KOPT-K1 (cell line): ENCODE data around the gene NT5C2.
"Not testable (repeated sequence)": the region's sequence is repeated elsewhere in the genome, so short reads cannot be mapped to it uniquely, and the experiment has no call there.

Experiments
- H3K27ac ChIP-seq: fragments of 200-600 bp; sonication (generic); 2 replicates; pipeline ENCODE4 v1.5.1; 2016; ENCODE audit warnings: antibody characterized with exemption, mild to moderate bottlenecking, low read depth, low read length; ENCODE audit not compliant: poor library complexity, severe bottlenecking
- H3K36me3 ChIP-seq: fragments of 200-600 bp; sonication (generic); 2 replicates; pipeline ENCODE4 v1.5.1; 2017; ENCODE audit warnings: antibody characterized with exemption, mild to moderate bottlenecking, low read length, moderate library complexity; ENCODE audit not compliant: insufficient read depth
- H3K9me3 ChIP-seq: fragments of 200-600 bp; sonication (generic); 2 replicates; pipeline ENCODE4 v1.5.1; 2017; ENCODE audit warnings: antibody characterized with exemption, low read length, mild to moderate bottlenecking; ENCODE audit not compliant: insufficient read depth, poor library complexity, severe bottlenecking

NT5C2 gene

GRCh38 chr10:103155471-103156085, 37.5 kb downstream of the NT5C2 start:
- Histone ChIP-seq H3K36me3 (peaks cover 68% of the 10 kb centered on the region), H3K9me3 (no peaks in the 10 kb centered on the region), H3K27ac (no peak overlapping the region)

GRCh38 chr10:103154521-103155299, 38.4 kb downstream of the NT5C2 start:
- no peak overlapping the region for H3K27ac ChIP-seq

DNA sequence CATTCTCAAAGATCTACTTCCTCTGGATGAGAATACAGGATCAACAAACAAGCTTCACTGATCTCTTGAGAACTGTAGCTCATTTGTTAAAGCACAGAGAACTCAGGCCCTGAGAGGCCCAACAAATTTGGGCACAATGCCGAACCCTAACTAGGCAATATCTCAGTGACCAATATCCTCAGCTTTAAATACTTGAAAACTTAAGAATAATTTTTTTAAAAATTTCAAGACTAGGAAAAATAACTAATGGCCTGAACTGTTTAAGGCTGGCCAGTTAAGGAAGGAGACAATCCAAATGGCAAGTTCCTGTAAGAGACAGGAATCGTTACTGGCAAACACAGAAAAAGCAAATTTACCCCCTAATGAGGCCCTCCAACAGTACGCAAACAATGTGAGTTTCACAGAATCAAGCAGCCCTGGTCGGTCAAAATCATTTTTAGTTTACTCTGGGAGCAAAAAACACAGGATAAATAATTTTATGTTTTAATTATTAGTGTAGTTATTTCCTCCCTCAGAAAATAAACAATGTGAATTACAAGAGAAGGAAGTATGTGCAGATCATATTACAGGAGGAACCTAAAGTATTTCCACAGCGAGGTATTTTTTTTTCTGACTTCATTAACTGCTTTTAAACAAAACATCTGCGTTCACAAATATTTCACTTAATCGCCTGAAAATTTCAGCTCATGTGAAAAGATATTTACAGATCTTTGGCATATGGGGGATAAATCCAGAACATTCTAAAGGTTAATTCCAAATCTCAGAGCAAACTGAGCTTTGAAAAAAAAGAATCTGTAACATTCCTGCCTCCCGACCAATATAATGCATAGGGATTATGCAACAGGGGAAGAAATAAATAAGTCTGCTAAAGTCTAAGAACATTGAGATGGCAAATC, 39.5 kb downstream of the NT5C2 start:
- Histone ChIP-seq H3K36me3 (peaks cover 61% of the 10 kb centered on the region), H3K9me3 (no peaks in the 10 kb centered on the region), H3K27ac (no peak overlapping the region)

More at GRCh38 chr10:103154521-103155299, 38.4 kb downstream of the NT5C2 start:
- H3K9me3 ChIP-seq = no peaks in the 10 kb centered on the region
- H3K36me3 ChIP-seq = peaks cover 69% of the 10 kb centered on the region

GRCh38 chr10:103149991-103150622, 43.0 kb downstream of the NT5C2 start:
- Histone ChIP-seq H3K27ac (no peak overlapping the region), H3K9me3 (no peaks in the 10 kb centered on the region), H3K36me3 (peaks cover 51% of the 10 kb centered on the region)

GRCh38 chr10:103147645-103148044, 45.4 kb downstream of the NT5C2 start:
- Histone ChIP-seq H3K9me3 (no peaks in the 10 kb centered on the region), H3K36me3 (peaks cover 33% of the 10 kb centered on the region), H3K27ac (no peak overlapping the region)

DNA sequence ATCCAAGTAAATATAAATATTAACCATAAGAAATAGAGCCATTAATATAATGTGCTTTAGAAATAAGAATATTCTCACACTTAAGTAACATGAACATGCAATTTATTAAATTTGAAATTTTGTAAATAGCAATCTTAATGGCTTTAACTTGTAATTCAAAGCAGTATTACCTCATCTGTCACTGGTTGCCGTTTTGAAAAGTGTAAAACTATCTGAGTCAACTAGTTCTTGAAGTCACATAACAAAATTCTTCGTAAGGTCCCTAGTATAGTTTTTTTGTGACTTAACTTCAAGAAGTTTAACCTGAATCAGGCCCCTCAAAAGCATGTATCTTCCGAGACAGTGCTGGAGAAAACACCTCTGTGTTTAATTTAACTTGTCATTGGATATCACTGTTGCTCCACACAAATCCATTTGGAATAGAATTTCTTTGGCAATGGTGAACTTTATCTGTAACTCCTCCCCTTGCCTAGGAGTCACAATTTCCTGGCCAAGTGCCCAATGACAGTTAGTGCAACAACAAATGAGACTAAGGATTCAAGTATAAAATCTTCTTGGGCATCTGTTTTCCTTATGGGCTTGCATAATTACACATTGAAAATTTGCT, 47.1 kb downstream of the NT5C2 start:
- Histone ChIP-seq H3K9me3 (no peaks in the 10 kb centered on the region), H3K36me3 (peaks cover 25% of the 10 kb centered on the region), H3K27ac (no peak overlapping the region)

GRCh38 chr10:103145046-103145445, 48.0 kb downstream of the NT5C2 start:
- peaks cover 29% of the 10 kb centered on the region for H3K36me3 ChIP-seq
- H3K9me3 ChIP-seq = no peaks in the 10 kb centered on the region
- H3K27ac ChIP-seq = no peak overlapping the region

DNA sequence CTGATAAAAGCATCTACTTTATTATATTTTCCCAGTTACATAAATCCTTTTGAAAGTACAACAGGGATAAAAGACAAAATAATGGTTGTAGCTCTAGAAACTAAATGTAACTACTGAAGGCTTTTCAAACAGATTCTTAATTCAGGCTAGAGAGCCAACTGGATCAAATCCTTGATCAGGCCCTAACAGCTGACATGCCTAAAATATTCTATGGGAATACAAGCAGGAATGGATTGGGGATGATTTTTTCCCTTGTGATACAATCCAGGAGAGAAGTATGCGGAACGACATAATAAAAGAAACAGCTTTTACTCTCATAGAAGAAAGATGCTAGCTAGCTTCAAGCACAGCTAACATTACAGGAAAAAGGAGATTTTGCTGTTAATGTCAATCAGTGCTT, 49.0 kb downstream of the NT5C2 start:
- no peaks in the 10 kb centered on the region for H3K9me3 ChIP-seq
- H3K36me3 ChIP-seq = peaks cover 36% of the 10 kb centered on the region
- no peak overlapping the region for H3K27ac ChIP-seq

DNA sequence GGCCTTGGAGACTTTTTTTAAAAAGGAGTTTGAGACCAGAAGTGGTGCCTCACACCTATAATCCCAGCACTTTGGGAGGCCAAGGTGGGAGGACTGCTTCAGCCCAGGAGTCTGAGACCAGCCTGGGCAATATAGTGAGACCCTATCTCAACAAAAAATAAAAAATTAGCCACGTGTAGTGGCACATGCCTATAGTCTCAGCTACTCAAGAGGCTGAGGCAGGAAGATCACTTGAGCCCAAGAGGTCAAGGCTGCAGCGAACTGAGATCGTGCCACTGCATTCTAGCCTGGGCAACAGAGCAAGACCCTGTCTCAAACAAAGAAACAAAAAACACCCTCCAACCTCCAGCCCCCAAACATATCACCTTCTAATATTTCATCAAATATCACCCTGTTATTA, 49.4 kb downstream of the NT5C2 start:
- peaks cover 40% of the 10 kb centered on the region for H3K36me3 ChIP-seq
- H3K27ac ChIP-seq, H3K9me3 ChIP-seq: not testable (repeated sequence)

DNA sequence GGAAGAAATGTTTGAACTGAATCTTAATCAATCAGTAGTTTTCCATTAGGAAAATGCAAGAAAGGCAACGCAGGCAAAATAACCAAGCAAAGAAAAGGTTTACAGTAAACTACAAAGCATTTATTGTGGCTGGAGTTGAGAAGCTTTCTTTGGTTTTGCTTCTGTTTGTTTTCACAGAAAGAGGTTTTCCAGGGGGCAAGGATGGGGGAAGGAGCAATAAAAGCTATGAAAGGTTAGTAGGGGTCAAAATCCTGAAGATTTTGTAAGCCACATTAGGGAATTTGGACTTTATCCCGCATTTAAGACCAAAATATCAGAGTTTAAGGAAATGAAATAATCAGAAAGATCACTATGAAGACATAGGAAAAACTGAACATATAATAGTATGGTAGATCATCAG, 51.1 kb downstream of the NT5C2 start:
- Histone ChIP-seq H3K9me3 (no peaks in the 10 kb centered on the region), H3K27ac (no peak overlapping the region), H3K36me3 (peaks cover 48% of the 10 kb centered on the region)

DNA sequence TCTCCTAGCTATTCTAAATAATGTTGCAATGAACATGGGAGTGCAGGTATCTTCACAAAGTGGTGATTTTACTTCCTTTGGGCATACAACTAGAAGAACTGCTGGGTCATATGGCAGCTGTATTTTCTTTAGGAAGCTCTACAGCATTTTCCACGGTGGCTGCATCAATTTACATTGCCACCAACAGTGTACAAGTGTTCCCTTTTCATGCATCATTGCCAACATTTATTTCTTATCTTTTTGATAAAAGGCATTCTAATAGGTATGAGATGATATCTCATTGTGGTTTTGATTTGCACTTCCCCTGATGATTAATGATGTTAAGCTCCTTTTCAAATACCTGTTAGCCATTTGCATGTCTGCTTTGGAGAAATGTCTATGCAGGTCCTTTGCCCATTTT, 52.6 kb downstream of the NT5C2 start:
- H3K27ac ChIP-seq = no peak overlapping the region
- H3K36me3 ChIP-seq = peaks cover 59% of the 10 kb centered on the region
- H3K9me3 ChIP-seq = no peaks in the 10 kb centered on the region

- Histone ChIP-seq H3K9me3 (peaks cover 5% of the 10 kb centered on the region), H3K27ac (no peak overlapping the region), H3K36me3 (peaks cover 66% of the 10 kb centered on the region)
These were observed 53.3 kb downstream of the NT5C2 start for GRCh38 chr10:103139803-103140202.

GRCh38 chr10:103135168-103135567, 57.9 kb downstream of the NT5C2 start:
- H3K27ac ChIP-seq, H3K9me3 ChIP-seq: not testable (repeated sequence)
- peaks cover 75% of the 10 kb centered on the region for H3K36me3 ChIP-seq

DNA sequence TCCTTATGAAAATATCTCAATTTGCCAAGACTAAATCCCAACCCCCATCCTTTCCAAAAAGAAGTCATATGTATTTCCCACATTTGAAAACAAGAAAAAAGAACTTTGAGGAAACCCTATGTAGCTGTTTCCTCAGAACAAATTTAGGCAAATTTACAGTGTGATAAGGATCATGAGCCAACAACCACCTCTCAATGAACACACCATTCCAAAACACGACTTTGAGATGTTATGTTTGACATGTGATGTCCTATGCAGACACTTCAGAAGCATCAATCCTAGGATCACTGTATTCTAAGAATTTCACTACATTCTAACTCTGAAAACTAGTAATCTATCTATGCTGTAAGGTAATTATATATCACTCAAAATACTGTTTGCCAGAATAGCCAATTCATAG, 62.2 kb downstream of the NT5C2 start:
- H3K36me3 ChIP-seq = peaks cover 44% of the 10 kb centered on the region
- H3K27ac ChIP-seq = no peak overlapping the region
- peaks cover 5% of the 10 kb centered on the region for H3K9me3 ChIP-seq
